Transverse colon (tissue), 4 donors: ENCODE measurements around the gene ZBTB20. TPM values are rescaled to one million over a fixed set of nuclear protein-coding genes. Genes with fewer than 3 reads are reported as not detected.

ENCODE experiments used
- DNase-seq: peaks from one replicate; pipeline ENCODE4 v3.0.0-alpha.2; 2019
- H3K27ac ChIP-seq, 4 donors: fragments of 200-600 bp; sonication (generic); 2 replicates each; pipeline ENCODE4 v1.5.1; 2016 to 2018; ENCODE audit warnings: inconsistent platforms in 4 of 4
- H3K27me3 ChIP-seq: fragments of 200-600 bp; sonication (generic); 2 replicates; pipeline ENCODE4 v1.5.1; 2017; ENCODE audit warnings: inconsistent platforms
- H3K36me3 ChIP-seq, 4 donors: fragments of 200-600 bp; sonication (generic); 2 replicates each; pipeline ENCODE4 v1.5.1; 2017 to 2019; ENCODE audit warnings: inconsistent platforms in 4 of 4
- H3K4me1 ChIP-seq, 4 donors: fragments of 200-600 bp; sonication (generic); 2 replicates each; pipeline ENCODE4 v1.5.1; 2017 to 2020; ENCODE audit warnings: inconsistent platforms in 4 of 4
- H3K4me3 ChIP-seq, 4 donors: fragments of 200-600 bp; sonication (generic); 1 replicate in 1 of 4; 2 replicates in 3 of 4; pipeline versions ENCODE4 v1.5.1 to v1.6.1; 2017 to 2019; ENCODE audit warnings: inconsistent platforms in 4 of 4
- H3K9me3 ChIP-seq, 2 donors: fragments of 200-600 bp; sonication (generic); 2 replicates each; pipeline ENCODE4 v1.5.1; 2017 to 2019; ENCODE audit warnings: inconsistent platforms in 2 of 2
- EP300 ChIP-seq: sonication (generic); formaldehyde crosslinking; IDR thresholded peaks from one replicate; pipeline ENCODE4 v1.6.1; 2017; ENCODE audit warnings: antibody characterized with exemption, low read depth
- POLR2A ChIP-seq: fragments of 450-650 bp; IDR thresholded peaks from one replicate; pipeline ENCODE4 v1.6.1; 2016; ENCODE audit warnings: antibody characterized with exemption, mild to moderate bottlenecking, moderate library complexity
- POLR2AphosphoS5 ChIP-seq, 3 donors: sonication (generic); formaldehyde crosslinking; IDR thresholded peaks; one replicate each; pipeline ENCODE4 v1.6.1; 2016; ENCODE audit warnings: antibody characterized with exemption in 3 of 3
- WGBS, 2 donors: methylation state at CpG; one replicate each; pipeline ENCODE4 v1.1.5; 2018; ENCODE audit warnings: low coverage in 1 of 2; 5-methylcytosine and 5-hydroxymethylcytosine counted together
- in situ Hi-C, 4 donors: fragments of 200-750 bp; cut with MboI; loops; one replicate each; pipeline versions ENCODE4 v1.15.0 to v1.15.1; 2017; ENCODE audit warnings: low sequenced_read_pairs in 3 of 4, low pct_ligation_motif_present in 1 of 4, low pct_unique_long_range_greater_than_20kb in 1 of 4
- intact Hi-C: fragments of 100-400 bp; cut with DNase I; formaldehyde crosslinking; loops from one replicate; pipeline ENCODE4 v1.15.1; 2023; ENCODE audit warnings: low total_unique reads
- total RNA-seq, 4 donors: library from RNA; depleted of rRNA; stranded (reverse); fragments of >200 nt; gene quantifications; one replicate each; pipeline ENCODE4 v1.1.0, GENCODE V29; 2016
- TF ChIP-seq, protein P1 (sequence below), 5 experiments: fragments of 200-600 bp in 3 of 5; fragments of 450-650 bp in 2 of 5; sonication (generic) in 3 of 5; IDR thresholded peaks; 1 replicate in 2 of 5; 2 replicates in 3 of 5; pipeline ENCODE4 v1.5.1; 2016 to 2017; ENCODE audit warnings: antibody characterized with exemption in 5 of 5, inconsistent platforms in 3 of 5, mild to moderate bottlenecking in 2 of 5, moderate library complexity in 1 of 5

Gene ZBTB20
- total RNA-seq, 4 donors from 2014 or later = 44.6 to 50.5 (median 46.4) TPM

DNA sequence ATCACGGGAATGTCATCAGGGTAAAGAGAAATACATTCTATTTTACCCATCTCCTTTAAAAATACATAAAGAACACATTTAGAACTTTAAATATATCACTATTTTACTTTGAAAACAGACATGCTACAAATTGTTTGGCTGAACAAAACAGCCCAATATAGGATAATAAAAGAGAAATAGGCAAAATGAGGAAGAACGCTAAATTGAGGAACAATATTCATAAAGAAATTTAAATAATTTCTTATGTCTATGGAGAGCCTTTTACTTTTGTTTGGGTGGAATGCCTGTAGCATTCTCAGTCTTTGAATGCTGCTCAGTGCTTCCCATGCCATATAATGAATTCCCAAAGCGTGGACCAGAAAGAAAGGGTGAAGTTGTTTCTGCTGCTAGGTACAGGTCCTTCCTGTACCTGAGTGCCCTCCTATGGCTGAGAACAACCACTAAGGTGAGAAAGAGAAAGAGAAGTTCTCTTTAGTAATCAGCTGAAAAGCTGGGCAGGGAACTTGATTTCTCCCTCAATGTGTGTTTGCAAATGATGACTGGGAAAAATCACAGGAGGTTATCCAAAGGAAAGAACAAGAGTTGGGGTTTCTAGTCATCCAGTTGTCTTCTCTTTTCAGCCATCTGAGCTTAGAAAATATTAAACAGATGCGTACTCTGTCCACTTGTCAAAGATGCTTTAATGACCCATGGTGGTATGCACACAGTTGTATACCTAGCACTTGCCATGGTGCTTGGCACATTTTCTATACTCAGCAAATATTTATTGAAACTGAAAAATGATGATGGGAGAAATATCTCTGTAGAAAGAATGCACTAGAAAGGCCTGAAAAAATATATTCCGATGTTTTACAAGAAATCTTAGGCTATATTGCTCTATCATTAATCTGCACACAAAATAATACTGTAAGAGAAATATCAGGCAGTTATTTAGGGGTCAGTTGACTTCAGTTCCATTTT, 448.7 kb downstream of the ZBTB20 start:
- Histone ChIP-seq H3K36me3 (no peaks in the 10 kb centered on the region), H3K4me3 (no peak overlapping the region), H3K9me3 (no peaks in the 10 kb centered on the region), H3K27me3 (no peaks in the 10 kb centered on the region), H3K27ac (no peak overlapping the region), H3K4me1 (no peaks in the 10 kb centered on the region)
- TF ChIP-seq, protein P1, sequence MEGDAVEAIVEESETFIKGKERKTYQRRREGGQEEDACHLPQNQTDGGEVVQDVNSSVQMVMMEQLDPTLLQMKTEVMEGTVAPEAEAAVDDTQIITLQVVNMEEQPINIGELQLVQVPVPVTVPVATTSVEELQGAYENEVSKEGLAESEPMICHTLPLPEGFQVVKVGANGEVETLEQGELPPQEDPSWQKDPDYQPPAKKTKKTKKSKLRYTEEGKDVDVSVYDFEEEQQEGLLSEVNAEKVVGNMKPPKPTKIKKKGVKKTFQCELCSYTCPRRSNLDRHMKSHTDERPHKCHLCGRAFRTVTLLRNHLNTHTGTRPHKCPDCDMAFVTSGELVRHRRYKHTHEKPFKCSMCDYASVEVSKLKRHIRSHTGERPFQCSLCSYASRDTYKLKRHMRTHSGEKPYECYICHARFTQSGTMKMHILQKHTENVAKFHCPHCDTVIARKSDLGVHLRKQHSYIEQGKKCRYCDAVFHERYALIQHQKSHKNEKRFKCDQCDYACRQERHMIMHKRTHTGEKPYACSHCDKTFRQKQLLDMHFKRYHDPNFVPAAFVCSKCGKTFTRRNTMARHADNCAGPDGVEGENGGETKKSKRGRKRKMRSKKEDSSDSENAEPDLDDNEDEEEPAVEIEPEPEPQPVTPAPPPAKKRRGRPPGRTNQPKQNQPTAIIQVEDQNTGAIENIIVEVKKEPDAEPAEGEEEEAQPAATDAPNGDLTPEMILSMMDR (IDR thresholded peaks at IDR 0.05) = no peak
- TF ChIP-seq EP300 = no peak
- no peak for TF ChIP-seq POLR2A
- no peak for TF ChIP-seq POLR2AphosphoS5 (IDR thresholded peaks at IDR 0.05)
- intact Hi-C loops = no loop called here
- in situ Hi-C loops = no loop called here
- WGBS, 2 donors = 83 to 95% methylated on average over 4 to 5 of the region's 5 CpGs
- DNase-seq = no peak

DNA sequence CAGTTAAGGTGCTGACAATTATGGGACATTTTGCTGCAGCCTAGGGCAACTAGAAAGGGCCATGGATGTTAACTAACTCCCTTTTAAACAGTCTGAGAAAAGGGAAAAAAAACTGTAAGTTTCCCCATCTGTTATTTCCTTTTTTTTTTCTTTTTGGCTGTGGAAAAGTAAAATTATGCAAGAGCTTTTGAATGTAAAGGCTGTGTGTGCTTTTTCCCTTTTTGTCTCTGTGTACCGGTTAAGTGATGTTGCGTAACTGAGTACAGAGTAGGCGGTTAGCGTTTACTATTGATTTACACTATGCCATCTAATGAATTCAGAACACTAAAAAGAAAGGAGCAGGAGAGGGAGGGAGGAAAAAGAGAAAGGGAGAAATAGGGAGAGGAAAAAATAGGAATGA, 449.7 kb downstream of the ZBTB20 start:
- in situ Hi-C loops = no loop called here
- Histone ChIP-seq H3K4me1 (no peaks in the 10 kb centered on the region), H3K9me3 (no peaks in the 10 kb centered on the region), H3K36me3 (no peaks in the 10 kb centered on the region), H3K27me3 (no peaks in the 10 kb centered on the region), H3K27ac (no peak overlapping the region), H3K4me3 (no peak overlapping the region)
- no peak for DNase-seq
- no peak for TF ChIP-seq EP300
- TF ChIP-seq POLR2AphosphoS5 (IDR thresholded peaks at IDR 0.05) = no peak
- 76% methylated on average over 4 of the region's 4 CpGs for WGBS, 2 donors
- intact Hi-C loops = no loop called here

- no peak for DNase-seq
- in situ Hi-C loops = no loop called here
- intact Hi-C loops = no loop called here
- Histone ChIP-seq H3K36me3 (no peaks in the 10 kb centered on the region), H3K27me3 (no peaks in the 10 kb centered on the region), H3K4me1 (no peaks in the 10 kb centered on the region), H3K4me3 (no peak overlapping the region), H3K27ac (no peak overlapping the region), H3K9me3 (no peaks in the 10 kb centered on the region)
- TF ChIP-seq, protein P1 (IDR thresholded peaks at IDR 0.05) = no peak
- TF ChIP-seq POLR2AphosphoS5 (IDR thresholded peaks at IDR 0.05) = no peak
- no peak for TF ChIP-seq POLR2A
- no peak for TF ChIP-seq EP300
- WGBS, 2 donors = 93 to 100% methylated on average over 1 of the region's 1 CpG
These were observed 452.8 kb downstream of the ZBTB20 start for GRCh38 chr3:114694251-114694650.

DNA sequence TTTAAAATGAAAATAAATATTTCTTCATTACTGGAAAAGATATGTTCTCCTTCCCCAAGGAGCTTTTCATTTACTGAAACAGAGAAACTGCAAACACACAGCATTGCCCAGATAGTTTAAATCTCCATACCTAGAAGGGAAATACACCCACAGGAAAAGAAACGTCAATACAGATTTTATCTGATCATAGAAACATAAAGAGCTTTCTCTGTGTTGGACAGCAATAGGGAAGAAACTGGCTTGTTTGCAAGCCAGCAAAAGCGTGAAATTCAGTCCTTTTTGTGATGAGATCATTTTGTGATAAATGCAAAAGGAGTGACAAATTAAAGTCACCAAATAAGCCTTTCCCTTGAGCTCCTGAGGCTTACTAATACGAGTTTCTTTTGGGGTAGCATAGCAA, 455.2 kb downstream of the ZBTB20 start:
- DNase-seq = no peak
- in situ Hi-C loops = no loop called here
- TF ChIP-seq, protein P1 (IDR thresholded peaks at IDR 0.05) = no peak
- TF ChIP-seq POLR2A (no peak), EP300 (no peak), POLR2AphosphoS5 (IDR thresholded peaks at IDR 0.05) (no peak)
- Histone ChIP-seq H3K27me3 (no peaks in the 10 kb centered on the region), H3K4me1 (no peaks in the 10 kb centered on the region), H3K36me3 (no peaks in the 10 kb centered on the region), H3K9me3 (no peaks in the 10 kb centered on the region), H3K27ac (no peak overlapping the region), H3K4me3 (no peak overlapping the region)
- intact Hi-C loops = no loop called here
- 81 to 84% methylated on average over 2 to 3 of the region's 3 CpGs for WGBS, 2 donors
